ENCODE data around the gene PACRGL.
A peak's percentile ranks its signal among the peaks of the same experiment; 100 is the strongest.

The PACRGL gene

GRCh38 chr4:20700007-20700761 is at the start of gene PACRGL:
Gene PACRGL (plus strand): TSS chr4:20700458. CDS start chr4:20704482, 4,024 bp downstream.
- DNase-seq (ENCODE audit: low read depth): peak; percentile 87

- no peak for DNase-seq (ENCODE audit: low read depth)
Observed at GRCh38 chr4:20652226-20652885, 47.9 kb upstream of the PACRGL start.

DNA sequence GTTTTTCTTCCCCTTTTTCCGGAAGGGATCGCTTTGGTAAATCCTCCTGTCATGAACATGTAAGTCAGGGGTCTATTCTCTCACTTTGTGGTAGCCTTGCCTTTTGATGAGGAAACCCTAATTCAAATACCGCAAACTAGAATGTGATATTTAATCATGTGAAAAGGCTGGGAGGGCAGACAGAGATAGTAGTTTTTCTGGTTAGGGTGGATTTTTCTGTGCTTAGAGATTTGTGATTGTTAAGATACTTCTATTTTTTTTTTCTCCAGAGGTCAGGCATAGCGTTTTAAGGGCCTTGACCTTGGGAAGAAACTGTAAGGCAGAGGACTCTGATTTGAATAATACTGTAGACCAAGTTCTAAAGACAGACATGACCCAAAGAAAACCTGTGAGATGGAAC is 41.8 kb upstream of the PACRGL start:
- DNase-seq (ENCODE audit: low read depth): no peak

- DNase-seq (ENCODE audit: low read depth): no peak
Observed at GRCh38 chr4:20662851-20663250, 37.4 kb upstream of the PACRGL start.

DNA sequence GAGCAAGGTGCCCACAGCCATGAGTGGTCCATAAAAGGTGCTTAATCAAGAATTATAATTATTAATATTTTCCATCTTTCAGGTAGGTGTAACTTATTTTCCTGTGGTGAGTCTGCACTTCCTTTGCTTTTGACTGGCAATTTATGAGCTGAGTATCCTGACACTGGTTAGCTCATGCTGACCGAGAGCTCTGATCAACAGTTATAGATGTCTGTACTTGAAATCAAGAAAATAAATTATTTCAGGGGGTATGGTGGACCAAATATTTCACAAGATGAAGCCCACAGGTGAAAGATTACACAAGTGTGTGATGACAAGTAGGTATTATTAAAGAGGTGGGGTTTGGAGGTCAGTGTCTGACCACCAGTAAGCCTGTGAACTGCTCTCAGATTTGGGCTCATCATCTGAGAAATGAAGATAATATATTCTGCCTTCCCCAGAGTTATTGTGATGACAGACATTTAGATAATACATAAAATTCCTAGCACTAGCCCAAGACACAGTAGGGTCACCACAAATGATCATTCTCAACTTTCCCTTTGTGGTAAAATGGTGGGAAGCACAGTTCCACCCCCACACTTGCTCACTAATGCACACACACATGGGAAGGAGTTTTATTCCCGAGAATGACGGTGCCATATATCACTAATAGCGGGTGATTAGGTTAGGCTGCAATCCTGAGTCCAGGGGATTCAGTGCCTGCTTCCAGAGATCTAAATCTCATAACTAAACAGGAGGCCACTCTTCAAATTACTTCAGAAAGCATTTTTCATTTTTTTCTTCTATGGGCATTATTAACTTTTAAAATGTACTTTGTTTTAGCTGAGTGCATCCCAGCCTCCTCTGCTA is 34.0 kb upstream of the PACRGL start:
- DNase-seq (ENCODE audit: low read depth): no peak

GRCh38 chr4:20672262-20672661 is 28.0 kb upstream of the PACRGL start:
- DNase-seq (ENCODE audit: low read depth): no peak

GRCh38 chr4:20675786-20676185 is 24.5 kb upstream of the PACRGL start:
- no peak for DNase-seq (ENCODE audit: low read depth)

GRCh38 chr4:20676501-20677197 is 23.6 kb upstream of the PACRGL start:
- no peak for DNase-seq (ENCODE audit: low read depth)

- no peak for DNase-seq (ENCODE audit: low read depth)
Observed at GRCh38 chr4:20678400-20678799, 21.9 kb upstream of the PACRGL start.

- no peak for DNase-seq (ENCODE audit: low read depth)
Observed at GRCh38 chr4:20679951-20680350, 20.3 kb upstream of the PACRGL start.

GRCh38 chr4:20680736-20681135 is 19.5 kb upstream of the PACRGL start:
- no peak for DNase-seq (ENCODE audit: low read depth)

DNA sequence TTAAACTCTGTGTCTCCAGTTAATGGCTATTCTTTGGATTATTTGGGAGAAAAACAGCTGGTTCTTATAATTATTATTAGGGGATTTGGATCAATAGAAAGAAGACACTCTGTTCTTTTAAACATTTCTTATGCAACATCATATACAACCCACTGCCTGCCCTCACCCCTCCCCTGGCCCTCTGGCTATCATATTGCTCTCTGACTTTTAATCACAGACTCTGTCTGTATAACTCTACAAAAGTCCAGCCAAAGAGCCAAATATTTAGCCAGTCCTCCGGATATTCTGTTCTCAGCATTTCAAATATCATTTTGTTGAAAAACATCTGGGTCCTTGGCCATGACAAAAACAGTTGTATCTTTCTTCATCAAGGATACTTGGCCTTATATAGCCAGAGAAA is 19.0 kb upstream of the PACRGL start:
- no peak for DNase-seq (ENCODE audit: low read depth)

DNA sequence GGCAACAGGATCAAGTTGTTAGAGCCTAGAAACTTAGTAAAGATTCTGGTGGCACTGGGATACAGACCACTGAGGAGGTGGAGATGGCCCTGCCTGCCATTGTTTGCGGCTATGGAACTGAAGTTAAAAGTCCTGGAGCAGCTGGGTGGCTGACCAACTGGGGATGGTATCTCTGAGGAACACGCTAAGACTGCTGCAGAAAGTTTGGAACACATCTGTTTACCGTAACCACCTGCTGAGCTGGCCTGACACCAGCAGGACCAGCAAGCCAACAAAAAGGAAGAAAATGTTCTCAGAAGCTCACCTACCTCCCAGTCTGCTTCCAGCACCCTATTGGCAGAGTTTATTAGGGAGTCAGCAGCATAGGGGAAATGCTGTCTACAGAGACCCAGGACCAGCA is 17.4 kb upstream of the PACRGL start:
- no peak for DNase-seq (ENCODE audit: low read depth)

DNA sequence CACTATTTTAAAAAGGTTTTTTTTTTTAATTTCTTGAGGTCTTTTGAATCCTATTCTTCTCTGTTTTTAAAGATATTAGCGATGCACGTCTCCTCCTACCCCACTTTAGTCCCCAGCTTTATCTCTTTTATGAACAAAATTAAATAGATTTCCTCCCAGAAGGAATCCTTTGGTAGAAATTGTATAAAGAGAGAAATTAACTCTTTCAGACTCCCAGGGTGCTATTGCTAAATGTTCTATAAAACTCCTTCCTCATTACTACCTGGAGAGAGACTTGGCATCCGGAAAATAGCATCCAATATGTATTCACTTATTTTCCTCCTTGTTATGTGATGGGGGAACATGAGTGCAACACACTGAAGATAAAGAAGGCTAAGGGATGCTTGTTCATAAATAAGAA is 16.5 kb upstream of the PACRGL start:
- DNase-seq (ENCODE audit: low read depth): no peak

DNA sequence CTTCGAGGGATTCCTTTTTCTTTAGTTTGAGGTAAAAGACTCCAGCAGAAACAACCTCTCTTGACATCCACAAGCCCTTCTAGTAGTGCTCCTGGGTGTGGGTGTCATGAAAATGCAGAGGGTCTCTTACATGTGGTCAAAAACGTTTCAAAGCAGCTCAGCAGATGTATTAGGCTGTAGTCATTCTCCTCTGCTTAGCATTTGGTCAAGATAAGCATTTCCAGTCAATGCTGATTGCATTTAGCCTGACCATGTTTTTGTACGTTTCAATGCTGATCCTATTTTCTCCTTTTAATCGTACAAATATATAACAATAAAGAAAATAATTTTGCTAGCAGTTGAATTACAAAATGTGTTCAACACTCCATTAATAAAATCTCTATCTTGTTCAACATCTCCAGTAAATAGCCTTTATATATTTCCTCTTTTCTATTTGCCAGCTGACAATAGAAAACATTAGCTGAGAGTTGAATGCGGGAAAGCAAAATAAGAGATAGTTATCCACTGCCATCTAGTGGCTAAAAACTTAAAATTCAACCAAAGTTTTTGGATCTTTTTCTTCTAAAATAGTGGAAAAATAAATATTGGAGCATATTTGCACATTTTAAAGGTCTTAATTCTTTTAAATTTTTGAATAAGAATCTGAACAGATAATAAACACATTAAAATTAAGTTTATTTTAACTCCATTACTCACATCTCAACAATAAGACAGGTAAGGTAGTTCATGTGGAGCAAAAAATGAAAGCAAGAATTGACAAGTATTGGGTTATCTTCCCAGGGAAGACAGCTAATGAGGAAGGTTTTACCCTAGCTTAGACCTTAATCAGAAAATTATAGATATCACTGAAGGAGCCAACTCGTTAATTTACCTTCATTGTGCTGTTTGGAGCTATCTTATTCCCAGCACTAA is 15.2 kb upstream of the PACRGL start:
- DNase-seq (ENCODE audit: low read depth): no peak

DNA sequence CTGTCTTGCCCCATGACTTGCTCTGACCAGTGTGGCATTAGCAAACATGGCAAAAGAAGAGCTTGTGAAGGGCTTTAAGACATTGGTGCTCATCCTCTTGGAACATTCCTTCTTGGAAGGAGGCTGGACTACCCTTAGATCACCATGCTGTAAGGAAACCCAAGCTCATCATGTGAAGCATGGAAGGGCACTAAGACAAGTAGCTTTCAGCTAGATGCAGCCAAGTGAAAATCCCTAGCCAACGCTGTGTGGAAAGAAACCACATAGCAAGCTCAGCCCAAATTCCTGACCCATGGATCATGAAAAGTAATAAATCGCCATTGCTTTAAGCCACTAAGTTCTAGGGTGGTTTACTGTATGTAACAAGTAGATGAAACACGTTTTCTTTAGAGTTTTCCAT is 12.4 kb upstream of the PACRGL start:
- DNase-seq (ENCODE audit: low read depth): no peak

DNA sequence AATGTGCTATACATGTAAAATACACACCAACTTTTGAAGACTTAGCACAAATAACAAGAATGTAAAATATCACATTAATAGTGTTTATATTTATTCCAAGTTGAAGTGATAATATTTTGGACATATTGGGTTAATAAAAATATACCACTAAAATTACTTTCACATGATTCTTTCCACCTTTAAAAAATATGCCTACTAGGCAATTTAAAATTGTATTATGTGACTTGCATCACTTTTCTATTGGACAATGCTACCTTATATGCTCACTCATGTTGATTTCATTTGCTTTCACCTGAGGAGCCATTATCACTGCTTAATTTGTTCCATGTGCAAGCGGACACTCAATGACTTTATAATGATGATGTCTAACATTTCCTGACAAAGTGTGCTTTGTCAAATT is 3.4 kb upstream of the PACRGL start:
- DNase-seq (ENCODE audit: low read depth): no peak

DNA sequence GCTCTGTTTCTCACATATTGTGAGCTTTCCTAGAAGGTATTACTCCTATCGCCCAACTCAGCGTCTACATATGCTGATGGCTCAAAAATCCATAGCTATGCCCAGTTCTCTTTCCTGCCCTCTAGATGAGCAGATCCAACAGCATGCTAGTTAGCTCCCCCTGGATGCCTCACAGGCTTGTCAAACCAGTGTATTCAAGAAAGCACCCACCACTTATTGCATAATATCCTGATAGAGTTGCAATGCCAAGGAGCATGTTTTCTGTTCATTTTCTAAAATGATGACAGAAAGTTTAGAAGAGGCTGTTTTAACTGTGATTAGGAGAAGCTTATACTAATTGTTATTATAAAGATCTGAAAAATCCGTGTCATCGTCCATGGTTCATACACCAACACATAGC is 1.9 kb upstream of the PACRGL start:
- DNase-seq (ENCODE audit: low read depth): no peak

DNA sequence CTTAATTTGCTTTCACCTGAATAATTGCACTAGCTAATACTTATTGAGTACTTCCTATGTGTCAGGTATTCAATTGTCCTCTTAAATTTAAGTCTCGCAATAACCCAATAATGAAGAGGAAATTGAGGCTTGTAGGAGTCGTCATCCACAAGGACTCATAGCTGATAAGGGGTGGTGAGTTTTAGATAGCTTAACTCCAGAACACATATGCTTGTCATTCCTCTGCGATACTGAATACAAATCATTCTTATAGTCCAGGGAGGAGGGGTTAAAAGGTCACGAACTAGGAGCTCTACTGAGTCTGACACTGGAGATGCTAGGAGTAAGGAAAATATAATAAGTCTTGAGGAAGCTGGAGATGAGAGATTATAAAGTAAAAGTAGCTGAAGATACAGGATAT is 1.4 kb upstream of the PACRGL start:
- no peak for DNase-seq (ENCODE audit: low read depth)

GRCh38 chr4:20711335-20711734 is 11.1 kb downstream of the PACRGL start:
- DNase-seq (ENCODE audit: low read depth): no peak

DNA sequence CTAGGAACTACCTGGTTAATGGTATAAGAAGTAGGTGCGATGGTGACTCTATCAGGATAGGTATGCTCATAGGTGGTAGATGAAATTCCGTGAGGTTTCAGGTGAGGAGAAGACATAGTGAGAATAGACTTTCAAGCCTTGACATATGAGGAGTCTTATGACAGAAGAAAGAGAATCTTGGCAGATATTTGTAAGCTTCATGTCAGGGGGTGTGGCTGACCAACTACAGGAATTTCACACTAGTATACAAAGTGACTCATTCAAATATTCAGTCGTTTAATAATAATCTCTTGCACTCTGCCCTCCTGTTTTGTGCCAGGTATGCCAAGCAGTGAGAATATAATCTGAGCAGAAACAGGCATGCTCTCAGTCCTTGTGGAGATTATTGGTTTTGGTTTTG is 22.8 kb downstream of the PACRGL start:
- no peak for DNase-seq (ENCODE audit: low read depth)
